Smooth muscle cell (in vitro differentiated cells): Measurements from ENCODE around the gene SEMG2. TPM values are rescaled to one million over a fixed set of nuclear protein-coding genes. Genes with fewer than 3 reads are reported as not detected.

Experiments
- DNase-seq: peaks from one replicate; lab custom pipeline; 2025; ENCODE audit not compliant: unreplicated experiment; lab: John Stamatoyannopoulos, UW
- H2AFZ ChIP-seq: fragments of 200-600 bp; sonication (generic); 2 replicates; pipeline ENCODE4 v1.6.0; 2016; ENCODE audit warnings: antibody characterized with exemption, low read depth, mild to moderate bottlenecking
- H3F3A ChIP-seq: fragments of 200-600 bp; sonication (generic); 2 replicates; pipeline ENCODE4 v1.6.0; 2017; ENCODE audit warnings: antibody characterized with exemption, low read depth
- H3K27ac ChIP-seq: fragments of 200-600 bp; sonication (generic); 2 replicates; pipeline ENCODE4 v1.5.1; 2016; ENCODE audit warnings: low read depth, mild to moderate bottlenecking
- H3K27me3 ChIP-seq: fragments of 200-600 bp; sonication (generic); 2 replicates; pipeline ENCODE4 v1.6.1; 2016; ENCODE audit warnings: low read depth, mild to moderate bottlenecking
- H3K36me3 ChIP-seq: fragments of 200-600 bp; sonication (generic); 2 replicates; pipeline ENCODE4 v1.5.1; 2016; ENCODE audit warnings: low read depth
- H3K4me1 ChIP-seq: fragments of 200-600 bp; sonication (generic); 2 replicates; pipeline ENCODE4 v1.5.1; 2016; ENCODE audit warnings: low read depth
- H3K4me2 ChIP-seq: fragments of 200-600 bp; sonication (generic); 2 replicates; pipeline ENCODE4 v1.6.0; 2016; ENCODE audit warnings: mild to moderate bottlenecking
- H3K4me3 ChIP-seq: fragments of 200-600 bp; sonication (generic); 2 replicates; pipeline ENCODE4 v1.5.1; 2016; ENCODE audit warnings: mild to moderate bottlenecking
- H3K79me2 ChIP-seq: fragments of 200-600 bp; sonication (generic); 2 replicates; pipeline ENCODE4 v1.6.0; 2016; ENCODE audit warnings: low read depth, mild to moderate bottlenecking
- H3K9ac ChIP-seq: fragments of 200-600 bp; sonication (generic); 2 replicates; pipeline ENCODE4 v1.6.0; 2016; ENCODE audit warnings: low read depth
- H3K9me3 ChIP-seq: fragments of 200-600 bp; sonication (generic); replicated peaks from 2 replicates; pipeline ENCODE4 v1.5.1; 2016; ENCODE audit warnings: low read depth
- H4K20me1 ChIP-seq: fragments of 200-600 bp; sonication (generic); 2 replicates; pipeline ENCODE4 v1.6.0; 2016; ENCODE audit warnings: low read depth
- CTCF ChIP-seq: fragments of 200-600 bp; sonication (generic); IDR thresholded peaks from 2 replicates; pipeline ENCODE4 v1.5.1; 2017; ENCODE audit warnings: borderline replicate concordance, mild to moderate bottlenecking, antibody characterized with exemption; ENCODE audit not compliant: insufficient read depth, poor library complexity, severe bottlenecking
- WGBS: methylation state at CpG from one replicate; pipeline ENCODE4 v1.1.7; 2016; ENCODE audit warnings: low lambda C conversion rate; 5-methylcytosine and 5-hydroxymethylcytosine counted together
- polyA plus RNA-seq: library from polyadenylated mRNA; unstranded; fragments of >200 nt; fragmentation: Nextera tagmentation; extraction: Ambion mirVana; gene quantifications from 2 replicates; pipeline ENCODE4 v1.2.1, GENCODE V29; 2016
- total RNA-seq: library from RNA; depleted of rRNA; stranded (reverse); fragments of >200 nt; gene quantifications from 2 replicates; pipeline ENCODE4 v1.2.3, GENCODE V29; 2014

SEMG2 gene
- total and polyA plus RNA-seq, 2 experiments from 2014 or later: not detected

- H3K79me2 ChIP-seq: no peaks in the 10 kb centered on the region
- H3K36me3 ChIP-seq: no peaks in the 10 kb centered on the region
- no peak overlapping the region for H3K4me2 ChIP-seq
- no peaks in the 10 kb centered on the region for H3K9me3 ChIP-seq
- no peaks in the 10 kb centered on the region for H4K20me1 ChIP-seq
- no peak overlapping the region for H2AFZ ChIP-seq
- H3K4me1 ChIP-seq: no peaks in the 10 kb centered on the region
- H3K27me3 ChIP-seq: peaks cover 25% of the 10 kb centered on the region
- no peak overlapping the region for H3K27ac ChIP-seq
- DNase-seq: no peak
- H3K9ac ChIP-seq: no peak overlapping the region
- no peak for TF ChIP-seq CTCF
- no peaks in the 10 kb centered on the region for H3F3A ChIP-seq
- H3K4me3 ChIP-seq: no peak overlapping the region
- 87% methylated on average over 3 of the region's 3 CpGs for WGBS
Measured at GRCh38 chr20:45263556-45264266, 42.5 kb downstream of the SEMG2 start.

- TF ChIP-seq CTCF: no peak
- Histone ChIP-seq H3K27ac (no peak overlapping the region), H3K4me3 (no peak overlapping the region), H3K9me3 (no peaks in the 10 kb centered on the region), H2AFZ (no peak overlapping the region), H3F3A (no peaks in the 10 kb centered on the region), H3K4me2 (no peak overlapping the region), H3K9ac (no peak overlapping the region), H3K79me2 (no peaks in the 10 kb centered on the region), H4K20me1 (no peaks in the 10 kb centered on the region), H3K27me3 (peaks cover 11% of the 10 kb centered on the region), H3K4me1 (no peaks in the 10 kb centered on the region), H3K36me3 (no peaks in the 10 kb centered on the region)
- no peak for DNase-seq
Measured at GRCh38 chr20:45266977-45267376, 45.8 kb downstream of the SEMG2 start.

- Histone ChIP-seq H3K36me3 (no peaks in the 10 kb centered on the region), H3K4me2 (no peak overlapping the region), H3K79me2 (no peaks in the 10 kb centered on the region), H3K4me1 (no peaks in the 10 kb centered on the region), H2AFZ (no peak overlapping the region), H3K9ac (no peak overlapping the region), H3K9me3 (no peaks in the 10 kb centered on the region), H3K4me3 (no peak overlapping the region), H4K20me1 (no peaks in the 10 kb centered on the region), H3K27me3 (peaks cover 11% of the 10 kb centered on the region), H3K27ac (no peak overlapping the region), H3F3A (no peaks in the 10 kb centered on the region)
- WGBS: 80% methylated on average over 3 of the region's 3 CpGs
- TF ChIP-seq CTCF: no peak
- no peak for DNase-seq
Measured at GRCh38 chr20:45268531-45268930, 47.4 kb downstream of the SEMG2 start.

GRCh38 chr20:45269056-45269455, 47.9 kb downstream of the SEMG2 start:
- H3K27me3 ChIP-seq: peaks cover 11% of the 10 kb centered on the region
- no peaks in the 10 kb centered on the region for H3K9me3 ChIP-seq
- no peak for DNase-seq
- H3K79me2 ChIP-seq: no peaks in the 10 kb centered on the region
- WGBS: 91% methylated on average over 3 of the region's 3 CpGs
- H3K4me3 ChIP-seq: no peak overlapping the region
- H3K27ac ChIP-seq: no peak overlapping the region
- H2AFZ ChIP-seq: no peak overlapping the region
- no peaks in the 10 kb centered on the region for H3F3A ChIP-seq
- TF ChIP-seq CTCF: no peak
- H3K9ac ChIP-seq: no peak overlapping the region
- no peak overlapping the region for H3K4me2 ChIP-seq
- no peaks in the 10 kb centered on the region for H4K20me1 ChIP-seq
- no peaks in the 10 kb centered on the region for H3K4me1 ChIP-seq
- H3K36me3 ChIP-seq: no peaks in the 10 kb centered on the region
